GM23338 (cell line): ENCODE data around the gene PCDHGA1.

Experiments used
- CREB1 ChIP-seq: fragments of 250-450 bp; sonication (Bioruptor Pico); IDR thresholded peaks from 2 replicates; pipeline ENCODE4 v1.5.0; 2020; ENCODE audit warnings: low read depth, mild to moderate bottlenecking, moderate library complexity
- EZH2 ChIP-seq: fragments of 200-600 bp; sonication (generic); IDR thresholded peaks from one replicate; pipeline ENCODE4 v1.8.0; 2017; ENCODE audit warnings: antibody characterized with exemption, mild to moderate bottlenecking, low read depth; ENCODE audit not compliant: unreplicated experiment
- EZH2phosphoT487 ChIP-seq: fragments of 200-600 bp; sonication (generic); IDR thresholded peaks from one replicate; pipeline ENCODE4 v1.8.1; 2018; ENCODE audit warnings: antibody characterized with exemption; ENCODE audit not compliant: unreplicated experiment
- POLR2AphosphoS5 ChIP-seq: IDR thresholded peaks from 2 replicates; pipeline ENCODE4 v1.6.1; 2016; ENCODE audit warnings: antibody characterized with exemption, low read depth
- TF ChIP-seq, protein P1 (sequence below), 2 experiments: fragments of 200-600 bp in 1 of 2; sonication (generic) in 1 of 2; conservative IDR thresholded peaks; 2 replicates each; pipeline versions ENCODE4 v1.5.1 to v1.6.1; 2016 to 2017; ENCODE audit warnings: antibody characterized with exemption in 2 of 2, low read depth in 2 of 2, mild to moderate bottlenecking in 2 of 2, moderate library complexity in 1 of 2
- TF ChIP-seq, protein P2 (sequence below): IDR thresholded peaks from one replicate; pipeline ENCODE4 v1.6.1; 2018; ENCODE audit warnings: antibody characterized with exemption; ENCODE audit not compliant: unreplicated experiment

DNA sequence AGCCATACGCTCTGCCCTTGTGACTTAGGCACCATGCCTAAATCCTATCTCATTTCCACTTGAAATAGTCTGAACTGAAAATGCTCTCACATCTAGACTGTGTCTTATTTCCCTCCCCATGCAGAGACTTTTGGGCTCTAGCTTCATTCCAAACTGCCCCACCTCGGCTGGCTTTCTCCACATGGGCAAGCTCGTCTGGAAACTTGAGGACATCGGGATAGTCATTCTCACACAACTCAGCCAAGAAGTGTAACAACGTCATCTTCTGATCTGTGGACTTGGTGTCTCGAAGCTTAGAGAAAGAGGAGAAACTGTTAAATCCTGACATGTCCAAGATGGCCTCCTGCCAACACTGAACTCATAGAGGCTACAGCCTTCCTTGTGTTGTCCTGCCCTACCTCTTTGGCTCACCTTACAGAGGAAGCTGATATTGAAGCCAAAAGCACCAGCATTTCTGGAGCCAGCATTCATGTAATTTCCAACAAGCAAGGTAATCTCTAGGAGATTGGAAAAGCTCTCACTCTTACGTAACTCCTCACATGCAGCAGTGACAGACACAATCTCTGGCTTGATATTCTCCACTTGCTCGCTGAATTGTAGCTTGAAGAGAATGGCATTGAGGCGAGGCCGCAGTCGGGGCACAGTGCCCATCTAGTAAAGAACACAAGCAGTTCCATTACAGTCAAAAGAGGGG lies 198.1 kb downstream of the PCDHGA1 start:
- TF ChIP-seq, protein P1, sequence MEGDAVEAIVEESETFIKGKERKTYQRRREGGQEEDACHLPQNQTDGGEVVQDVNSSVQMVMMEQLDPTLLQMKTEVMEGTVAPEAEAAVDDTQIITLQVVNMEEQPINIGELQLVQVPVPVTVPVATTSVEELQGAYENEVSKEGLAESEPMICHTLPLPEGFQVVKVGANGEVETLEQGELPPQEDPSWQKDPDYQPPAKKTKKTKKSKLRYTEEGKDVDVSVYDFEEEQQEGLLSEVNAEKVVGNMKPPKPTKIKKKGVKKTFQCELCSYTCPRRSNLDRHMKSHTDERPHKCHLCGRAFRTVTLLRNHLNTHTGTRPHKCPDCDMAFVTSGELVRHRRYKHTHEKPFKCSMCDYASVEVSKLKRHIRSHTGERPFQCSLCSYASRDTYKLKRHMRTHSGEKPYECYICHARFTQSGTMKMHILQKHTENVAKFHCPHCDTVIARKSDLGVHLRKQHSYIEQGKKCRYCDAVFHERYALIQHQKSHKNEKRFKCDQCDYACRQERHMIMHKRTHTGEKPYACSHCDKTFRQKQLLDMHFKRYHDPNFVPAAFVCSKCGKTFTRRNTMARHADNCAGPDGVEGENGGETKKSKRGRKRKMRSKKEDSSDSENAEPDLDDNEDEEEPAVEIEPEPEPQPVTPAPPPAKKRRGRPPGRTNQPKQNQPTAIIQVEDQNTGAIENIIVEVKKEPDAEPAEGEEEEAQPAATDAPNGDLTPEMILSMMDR (conservative IDR thresholded peaks at IDR 0.05; ENCODE audit: low read depth in 2 of 2): no peak
- TF ChIP-seq POLR2AphosphoS5: no peak
- no peak for TF ChIP-seq CREB1
- TF ChIP-seq, protein P2, sequence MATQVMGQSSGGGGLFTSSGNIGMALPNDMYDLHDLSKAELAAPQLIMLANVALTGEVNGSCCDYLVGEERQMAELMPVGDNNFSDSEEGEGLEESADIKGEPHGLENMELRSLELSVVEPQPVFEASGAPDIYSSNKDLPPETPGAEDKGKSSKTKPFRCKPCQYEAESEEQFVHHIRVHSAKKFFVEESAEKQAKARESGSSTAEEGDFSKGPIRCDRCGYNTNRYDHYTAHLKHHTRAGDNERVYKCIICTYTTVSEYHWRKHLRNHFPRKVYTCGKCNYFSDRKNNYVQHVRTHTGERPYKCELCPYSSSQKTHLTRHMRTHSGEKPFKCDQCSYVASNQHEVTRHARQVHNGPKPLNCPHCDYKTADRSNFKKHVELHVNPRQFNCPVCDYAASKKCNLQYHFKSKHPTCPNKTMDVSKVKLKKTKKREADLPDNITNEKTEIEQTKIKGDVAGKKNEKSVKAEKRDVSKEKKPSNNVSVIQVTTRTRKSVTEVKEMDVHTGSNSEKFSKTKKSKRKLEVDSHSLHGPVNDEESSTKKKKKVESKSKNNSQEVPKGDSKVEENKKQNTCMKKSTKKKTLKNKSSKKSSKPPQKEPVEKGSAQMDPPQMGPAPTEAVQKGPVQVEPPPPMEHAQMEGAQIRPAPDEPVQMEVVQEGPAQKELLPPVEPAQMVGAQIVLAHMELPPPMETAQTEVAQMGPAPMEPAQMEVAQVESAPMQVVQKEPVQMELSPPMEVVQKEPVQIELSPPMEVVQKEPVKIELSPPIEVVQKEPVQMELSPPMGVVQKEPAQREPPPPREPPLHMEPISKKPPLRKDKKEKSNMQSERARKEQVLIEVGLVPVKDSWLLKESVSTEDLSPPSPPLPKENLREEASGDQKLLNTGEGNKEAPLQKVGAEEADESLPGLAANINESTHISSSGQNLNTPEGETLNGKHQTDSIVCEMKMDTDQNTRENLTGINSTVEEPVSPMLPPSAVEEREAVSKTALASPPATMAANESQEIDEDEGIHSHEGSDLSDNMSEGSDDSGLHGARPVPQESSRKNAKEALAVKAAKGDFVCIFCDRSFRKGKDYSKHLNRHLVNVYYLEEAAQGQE: no peak
- TF ChIP-seq EZH2: no peak
- no peak for TF ChIP-seq EZH2phosphoT487
